NT2/D1 (cell line): Measurements from ENCODE around the gene OGFOD2.

ENCODE experiments used
- YY1 ChIP-seq: IDR thresholded peaks from 2 replicates; pipeline ENCODE4 v1.6.1; 2011; ENCODE audit not compliant: insufficient read length, insufficient read depth
- ZNF274 ChIP-seq: IDR thresholded peaks from 2 replicates; pipeline ENCODE4 v1.6.1; 2011; ENCODE audit warnings: mild to moderate bottlenecking, low read depth, low read length

GRCh38 chr12:122996188-122996601 is 21.2 kb downstream of the OGFOD2 start:
- TF ChIP-seq ZNF274 (no peak), YY1 (no peak)
